Thyroid gland (tissue), 4 donors: ENCODE results near the gene PRMT3.

Source experiments
- POLR2A ChIP-seq, 2 donors: fragments of 450-650 bp; IDR thresholded peaks; one replicate each; pipeline ENCODE4 v1.6.1; 2017; ENCODE audit warnings: antibody characterized with exemption in 2 of 2, mild to moderate bottlenecking in 2 of 2, moderate library complexity in 1 of 2
- TF ChIP-seq, protein P1 (sequence below), 6 experiments: fragments of 200-600 bp in 3 of 6; fragments of 450-650 bp in 3 of 6; sonication (generic) in 3 of 6; IDR thresholded peaks; one replicate each; pipeline ENCODE4 v1.5.1; 2016 to 2019; ENCODE audit warnings: antibody characterized with exemption in 6 of 6, mild to moderate bottlenecking in 2 of 6, inconsistent platforms in 1 of 6, moderate library complexity in 1 of 6

DNA sequence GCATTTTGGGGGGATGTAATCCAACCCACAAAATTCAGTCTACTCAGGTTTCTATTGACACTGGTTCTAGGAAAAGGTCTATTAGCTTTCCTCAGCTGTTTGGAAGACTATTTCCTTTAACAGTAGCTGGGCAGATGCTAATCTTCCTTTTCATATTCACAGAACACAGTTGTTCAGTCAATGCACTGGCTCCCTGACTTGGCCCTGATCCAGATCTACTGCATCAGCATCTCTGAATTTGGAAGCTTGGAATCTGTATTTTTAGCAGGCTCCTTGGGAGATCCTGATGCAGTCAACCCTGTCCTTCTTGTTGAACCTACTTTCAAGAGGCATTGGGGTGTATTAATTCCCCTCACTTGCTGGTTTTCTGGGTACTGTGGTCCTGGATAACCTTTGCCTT, 17.7 kb upstream of the PRMT3 start:
- TF ChIP-seq, protein P1, sequence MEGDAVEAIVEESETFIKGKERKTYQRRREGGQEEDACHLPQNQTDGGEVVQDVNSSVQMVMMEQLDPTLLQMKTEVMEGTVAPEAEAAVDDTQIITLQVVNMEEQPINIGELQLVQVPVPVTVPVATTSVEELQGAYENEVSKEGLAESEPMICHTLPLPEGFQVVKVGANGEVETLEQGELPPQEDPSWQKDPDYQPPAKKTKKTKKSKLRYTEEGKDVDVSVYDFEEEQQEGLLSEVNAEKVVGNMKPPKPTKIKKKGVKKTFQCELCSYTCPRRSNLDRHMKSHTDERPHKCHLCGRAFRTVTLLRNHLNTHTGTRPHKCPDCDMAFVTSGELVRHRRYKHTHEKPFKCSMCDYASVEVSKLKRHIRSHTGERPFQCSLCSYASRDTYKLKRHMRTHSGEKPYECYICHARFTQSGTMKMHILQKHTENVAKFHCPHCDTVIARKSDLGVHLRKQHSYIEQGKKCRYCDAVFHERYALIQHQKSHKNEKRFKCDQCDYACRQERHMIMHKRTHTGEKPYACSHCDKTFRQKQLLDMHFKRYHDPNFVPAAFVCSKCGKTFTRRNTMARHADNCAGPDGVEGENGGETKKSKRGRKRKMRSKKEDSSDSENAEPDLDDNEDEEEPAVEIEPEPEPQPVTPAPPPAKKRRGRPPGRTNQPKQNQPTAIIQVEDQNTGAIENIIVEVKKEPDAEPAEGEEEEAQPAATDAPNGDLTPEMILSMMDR (IDR thresholded peaks at IDR 0.05), result no peak
- TF ChIP-seq POLR2A (IDR thresholded peaks at IDR 0.05), result no peak
